GM21367 (cell line): ENCODE data around the gene NDUFB3.
"Not testable (repeated sequence)": the region's sequence is repeated elsewhere in the genome, so short reads cannot be mapped to it uniquely, and the experiment has no call there.

ENCODE experiments used
- ATAC-seq: cut with Tn5 transposase; IDR thresholded peaks from one replicate; pipeline ENCODE4 v1.9.1; 2021; ENCODE audit not compliant: unreplicated experiment

Gene NDUFB3

GRCh38 chr2:201090574-201090973, 18.8 kb downstream of the NDUFB3 start:
- no peak for ATAC-seq

- ATAC-seq: no peak
Measured at GRCh38 chr2:201093573-201093972, 21.8 kb downstream of the NDUFB3 start.

GRCh38 chr2:201100497-201100896, 28.7 kb downstream of the NDUFB3 start:
- ATAC-seq: no peak

GRCh38 chr2:201105759-201106158, 34.0 kb downstream of the NDUFB3 start:
- ATAC-seq: no peak

GRCh38 chr2:201107624-201108023, 35.8 kb downstream of the NDUFB3 start:
- no peak for ATAC-seq

- ATAC-seq: no peak
Measured at GRCh38 chr2:201108341-201108740, 36.5 kb downstream of the NDUFB3 start.

GRCh38 chr2:201109186-201109585, 37.4 kb downstream of the NDUFB3 start:
- ATAC-seq: no peak

- no peak for ATAC-seq
Measured at GRCh38 chr2:201110615-201111014, 38.8 kb downstream of the NDUFB3 start.

- ATAC-seq: no peak
Measured at GRCh38 chr2:201111096-201111495, 39.3 kb downstream of the NDUFB3 start.

GRCh38 chr2:201114350-201114749, 42.5 kb downstream of the NDUFB3 start:
- no peak for ATAC-seq

GRCh38 chr2:201114846-201115245, 43.0 kb downstream of the NDUFB3 start:
- no peak for ATAC-seq

GRCh38 chr2:201116115-201116958, 44.5 kb downstream of the NDUFB3 start, which contains the start of gene CFLAR:
Gene CFLAR (plus strand): TSS chr2:201116164. CDS start chr2:201129866, 13,702 bp downstream.
- ATAC-seq: peak; percentile 32

- ATAC-seq: no peak
Measured at GRCh38 chr2:201116959-201117734, 45.3 kb downstream of the NDUFB3 start.

- ATAC-seq: not testable (repeated sequence)
Measured at GRCh38 chr2:201117735-201118094, 45.9 kb downstream of the NDUFB3 start.

GRCh38 chr2:201118121-201118960, 46.5 kb downstream of the NDUFB3 start:
- ATAC-seq: peak; percentile 40

GRCh38 chr2:201118961-201119854, 47.4 kb downstream of the NDUFB3 start:
- no peak for ATAC-seq

- ATAC-seq: no peak
Measured at GRCh38 chr2:201122276-201122675, 50.5 kb downstream of the NDUFB3 start.

GRCh38 chr2:201126308-201127151, 54.7 kb downstream of the NDUFB3 start:
- ATAC-seq: no peak

- no peak for ATAC-seq
Measured at GRCh38 chr2:201127152-201127511, 55.3 kb downstream of the NDUFB3 start.
